Measurements from ENCODE around the gene INHBE. TPM values are rescaled to one million over a fixed set of nuclear protein-coding genes. Genes with fewer than 3 reads are reported as not detected.

Gene INHBE
- total RNA-seq, 4 donors from 2014 or later: not detected

DNA sequence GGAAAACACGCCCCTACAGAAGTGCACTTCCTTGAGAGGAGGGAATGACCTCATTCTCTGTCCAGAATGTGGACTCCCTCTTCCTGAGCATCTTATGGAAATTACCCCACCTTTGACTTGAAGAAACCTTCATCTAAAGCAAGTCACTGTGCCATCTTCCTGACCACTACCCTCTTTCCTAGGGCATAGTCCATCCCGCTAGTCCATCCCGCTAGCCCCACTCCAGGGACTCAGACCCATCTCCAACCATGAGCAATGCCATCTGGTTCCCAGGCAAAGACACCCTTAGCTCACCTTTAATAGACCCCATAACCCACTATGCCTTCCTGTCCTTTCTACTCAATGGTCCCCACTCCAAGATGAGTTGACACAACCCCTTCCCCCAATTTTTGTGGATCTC, 5.0 kb upstream of the INHBE start:
- no peak for TF ChIP-seq EP300 (IDR thresholded peaks at IDR 0.05; ENCODE audit: low read depth)
- no peak for TF ChIP-seq POLR2AphosphoS5 (IDR thresholded peaks at IDR 0.05)
- TF ChIP-seq, protein P1, sequence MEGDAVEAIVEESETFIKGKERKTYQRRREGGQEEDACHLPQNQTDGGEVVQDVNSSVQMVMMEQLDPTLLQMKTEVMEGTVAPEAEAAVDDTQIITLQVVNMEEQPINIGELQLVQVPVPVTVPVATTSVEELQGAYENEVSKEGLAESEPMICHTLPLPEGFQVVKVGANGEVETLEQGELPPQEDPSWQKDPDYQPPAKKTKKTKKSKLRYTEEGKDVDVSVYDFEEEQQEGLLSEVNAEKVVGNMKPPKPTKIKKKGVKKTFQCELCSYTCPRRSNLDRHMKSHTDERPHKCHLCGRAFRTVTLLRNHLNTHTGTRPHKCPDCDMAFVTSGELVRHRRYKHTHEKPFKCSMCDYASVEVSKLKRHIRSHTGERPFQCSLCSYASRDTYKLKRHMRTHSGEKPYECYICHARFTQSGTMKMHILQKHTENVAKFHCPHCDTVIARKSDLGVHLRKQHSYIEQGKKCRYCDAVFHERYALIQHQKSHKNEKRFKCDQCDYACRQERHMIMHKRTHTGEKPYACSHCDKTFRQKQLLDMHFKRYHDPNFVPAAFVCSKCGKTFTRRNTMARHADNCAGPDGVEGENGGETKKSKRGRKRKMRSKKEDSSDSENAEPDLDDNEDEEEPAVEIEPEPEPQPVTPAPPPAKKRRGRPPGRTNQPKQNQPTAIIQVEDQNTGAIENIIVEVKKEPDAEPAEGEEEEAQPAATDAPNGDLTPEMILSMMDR (IDR thresholded peaks at IDR 0.05): no peak
- no peak for TF ChIP-seq POLR2A (IDR thresholded peaks at IDR 0.05)
- in situ Hi-C loops (cut with MboI; ENCODE audit: low pct_ligation_motif_present in 1 of 4, low pct_unique_long_range_greater_than_20kb in 1 of 4, low sequenced_read_pairs in 3 of 4): no loop called here
- WGBS, 2 donors (ENCODE audit: low coverage in 1 of 2): 72 to 93% methylated on average over 2 to 3 of the region's 3 CpGs
- intact Hi-C loops (cut with DNase I; ENCODE audit: low total_unique reads): loop anchor here (5.0 kb wide), 2 partner anchors 143 to 188 kb away; no protein-coding TSS in a partner anchor
- Histone ChIP-seq H3K36me3 (no peaks in the 10 kb centered on the region), H3K27me3 (no peaks in the 10 kb centered on the region), H3K4me3 (no peak overlapping the region), H3K4me1 (peaks cover 9 to 12% (median 9%) of the 10 kb centered on the region in 4 donors), H3K9me3 (no peaks in the 10 kb centered on the region), H3K27ac (no peak overlapping the region)
- no peak for DNase-seq

DNA sequence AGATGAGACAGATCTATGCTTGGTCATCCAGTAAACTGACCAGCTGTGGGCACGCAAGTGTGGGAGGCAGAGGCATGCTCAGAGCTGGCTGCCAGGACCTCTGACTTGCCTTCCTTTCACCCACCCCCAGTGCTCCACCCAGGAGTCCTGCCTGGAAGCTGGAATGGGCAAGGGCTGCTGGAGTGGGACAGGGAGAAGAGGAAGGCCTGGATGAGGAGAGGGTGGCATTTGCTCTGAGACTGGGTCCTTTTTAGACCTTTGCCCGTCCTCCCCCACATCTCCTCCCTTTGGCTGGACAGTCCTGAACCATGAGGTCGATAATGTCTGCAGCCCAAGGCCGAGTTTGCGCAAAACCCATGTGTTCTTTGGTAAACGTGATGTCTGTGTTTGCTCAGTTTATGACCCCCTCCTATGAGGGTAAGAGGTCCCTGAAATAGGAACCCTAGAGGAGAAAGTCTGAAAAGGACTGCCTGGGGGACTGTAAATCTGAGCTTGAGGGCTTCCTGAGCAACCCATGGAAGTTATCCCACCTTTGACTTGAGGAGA, 3.8 kb upstream of the INHBE start:
- WGBS, 2 donors (ENCODE audit: low coverage in 1 of 2): 67% methylated on average over 6 of the region's 6 CpGs; no CpG with 5 or more reads in 1 of the 2 donors
- TF ChIP-seq EP300 (IDR thresholded peaks at IDR 0.05; ENCODE audit: low read depth) (no peak), POLR2AphosphoS5 (IDR thresholded peaks at IDR 0.05) (no peak), POLR2A (IDR thresholded peaks at IDR 0.05) (no peak)
- TF ChIP-seq, protein P1 (IDR thresholded peaks at IDR 0.05): no peak
- H3K4me3 ChIP-seq: no peak overlapping the region
- no peaks in the 10 kb centered on the region for H3K36me3 ChIP-seq
- no peaks in the 10 kb centered on the region for H3K9me3 ChIP-seq
- DNase-seq: no peak
- no peak overlapping the region for H3K27ac ChIP-seq
- no peaks in the 10 kb centered on the region for H3K27me3 ChIP-seq
- intact Hi-C loops (cut with DNase I; ENCODE audit: low total_unique reads): loop anchor here (5.0 kb wide), 2 partner anchors 144 to 189 kb away; no protein-coding TSS in a partner anchor
- in situ Hi-C loops (cut with MboI; ENCODE audit: low pct_ligation_motif_present in 1 of 4, low pct_unique_long_range_greater_than_20kb in 1 of 4, low sequenced_read_pairs in 3 of 4): no loop called here
- peaks cover 9 to 16% (median 10%) of the 10 kb centered on the region in 4 donors for H3K4me1 ChIP-seq

DNA sequence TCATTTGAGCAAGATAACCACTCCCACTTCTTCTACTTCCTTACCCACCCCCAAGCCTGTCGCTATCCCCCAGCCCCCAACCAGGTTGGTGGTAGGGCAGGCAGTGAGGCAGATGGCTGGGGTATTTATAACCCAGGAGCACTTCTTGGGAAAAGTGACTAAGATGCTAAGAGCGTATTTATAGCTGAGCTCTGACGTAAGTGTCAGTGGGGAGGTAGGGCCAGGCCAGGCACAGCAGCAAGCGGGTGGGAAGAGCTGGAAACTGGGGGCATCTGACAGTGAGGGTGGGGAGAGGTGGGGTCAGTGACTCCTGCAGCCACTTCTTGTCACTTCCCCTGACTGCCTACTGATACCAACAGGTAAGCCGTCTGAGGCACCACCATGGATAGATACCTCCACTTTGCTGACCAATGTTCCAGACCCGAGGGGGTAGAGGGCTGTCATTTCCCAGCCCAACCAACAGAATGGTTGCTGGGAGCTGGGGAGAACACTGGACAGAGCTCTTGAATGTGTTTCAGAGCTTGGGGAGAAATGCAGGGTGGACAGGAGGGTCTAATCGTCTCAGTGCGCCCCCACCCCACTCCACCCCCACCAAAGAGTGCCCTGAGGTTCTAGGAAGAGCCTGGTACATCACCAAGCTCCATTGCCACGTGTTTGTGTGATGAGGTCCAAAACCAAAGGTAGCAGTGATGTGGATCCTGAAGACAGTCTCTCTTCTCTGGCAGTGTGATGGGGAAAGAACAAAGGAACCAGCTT, 2.7 kb upstream of the INHBE start:
- H3K27ac ChIP-seq: peak overlapping the region in 2 of 4 donors; percentile 13 to 37
- TF ChIP-seq POLR2AphosphoS5 (IDR thresholded peaks at IDR 0.05): peak in 1 of 3 donors; percentile 11
- TF ChIP-seq, protein P1 (IDR thresholded peaks at IDR 0.05): no peak
- no peaks in the 10 kb centered on the region for H3K36me3 ChIP-seq
- H3K4me1 ChIP-seq: peaks cover 9 to 16% (median 10%) of the 10 kb centered on the region in 4 donors
- intact Hi-C loops (cut with DNase I; ENCODE audit: low total_unique reads) (loop anchor here (5.0 kb wide), 2 partner anchors 145 to 190 kb away; no protein-coding TSS in a partner anchor), in situ Hi-C loops (cut with MboI; ENCODE audit: low pct_ligation_motif_present in 1 of 4, low pct_unique_long_range_greater_than_20kb in 1 of 4, low sequenced_read_pairs in 3 of 4) (no loop called here)
- WGBS, 2 donors (ENCODE audit: low coverage in 1 of 2): 7 to 28% methylated on average over 2 to 9 of the region's 9 CpGs
- no peak overlapping the region for H3K4me3 ChIP-seq
- H3K27me3 ChIP-seq: no peaks in the 10 kb centered on the region
- DNase-seq: no peak
- no peaks in the 10 kb centered on the region for H3K9me3 ChIP-seq

DNA sequence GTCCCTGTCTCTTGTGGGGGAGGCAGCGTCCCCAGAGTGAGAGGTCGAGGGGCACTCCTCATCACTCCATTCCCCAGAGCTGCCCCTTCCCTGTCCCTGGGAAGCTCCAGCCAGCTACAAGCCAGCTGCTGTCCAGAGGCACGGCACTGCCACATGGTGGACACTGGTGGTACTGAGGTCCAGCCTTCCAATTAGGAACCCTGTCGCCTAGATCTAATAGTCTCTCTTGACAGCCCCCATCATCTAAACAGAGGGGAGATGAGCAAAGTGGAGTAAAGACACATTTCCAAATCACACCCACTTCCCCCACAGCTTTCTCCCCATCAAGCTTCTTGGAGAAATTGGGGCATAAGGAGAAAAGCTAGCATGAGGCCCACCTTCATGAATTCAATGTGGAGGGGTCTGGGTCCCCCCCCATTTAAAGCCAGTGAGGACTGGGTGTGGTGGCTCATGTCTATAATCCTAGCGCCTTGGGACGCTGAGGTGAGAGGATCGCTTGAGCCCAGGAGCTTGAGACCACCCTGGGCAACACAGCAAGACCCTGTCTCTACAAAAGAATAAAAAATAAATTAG, 2.1 kb upstream of the INHBE start:
- 35% methylated on average over 7 of the region's 7 CpGs; no CpG with 5 or more reads in 1 of the 2 donors for WGBS, 2 donors (ENCODE audit: low coverage in 1 of 2)
- intact Hi-C loops (cut with DNase I; ENCODE audit: low total_unique reads) (loop anchor here (5.0 kb wide), 2 partner anchors 146 to 191 kb away; no protein-coding TSS in a partner anchor), in situ Hi-C loops (cut with MboI; ENCODE audit: low pct_ligation_motif_present in 1 of 4, low pct_unique_long_range_greater_than_20kb in 1 of 4, low sequenced_read_pairs in 3 of 4) (no loop called here)
- Histone ChIP-seq H3K9me3 (no peaks in the 10 kb centered on the region), H3K4me1 (peaks cover 9 to 16% (median 10%) of the 10 kb centered on the region in 4 donors), H3K27ac (no peak overlapping the region), H3K4me3 (no peak overlapping the region), H3K36me3 (no peaks in the 10 kb centered on the region), H3K27me3 (no peaks in the 10 kb centered on the region)
- TF ChIP-seq EP300 (IDR thresholded peaks at IDR 0.05; ENCODE audit: low read depth) (no peak), POLR2AphosphoS5 (IDR thresholded peaks at IDR 0.05) (no peak), POLR2A (IDR thresholded peaks at IDR 0.05) (no peak)
- TF ChIP-seq, protein P1 (IDR thresholded peaks at IDR 0.05): peak; percentile 87 to 92 (median 90)
- peak; percentile 79 for DNase-seq

Data from transverse colon (tissue), 4 donors.